ENCODE results near the gene TEC. TPM values are rescaled to one million over a fixed set of nuclear protein-coding genes. Genes with fewer than 3 reads are reported as not detected.

TEC gene
- total and polyA plus RNA-seq, 2 experiments from 2014 or later = 2.9 to 3.0 TPM

DNA sequence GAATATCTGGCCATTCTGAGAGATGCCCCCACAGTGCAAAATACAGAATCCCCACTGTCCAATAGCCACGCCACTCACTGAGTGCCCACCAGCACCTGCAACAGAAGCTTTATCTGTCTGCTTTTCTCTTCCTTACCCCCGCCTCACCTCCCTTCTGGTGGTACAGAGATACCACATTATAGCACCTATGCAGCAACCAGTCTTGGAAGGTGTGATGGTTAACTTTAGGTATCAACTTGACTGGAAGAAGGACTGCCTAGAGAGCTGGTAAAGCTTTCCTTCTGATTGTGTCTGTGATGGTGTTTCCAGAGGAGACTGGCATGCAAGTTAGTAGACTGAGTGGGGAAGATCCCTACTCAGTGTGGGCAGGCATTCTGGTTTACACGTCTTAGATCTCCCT lies 73.8 kb downstream of the TEC start:
- peaks cover 12% of the 10 kb centered on the region for H3K4me1 ChIP-seq (ENCODE audit: insufficient read depth)
- H3K4me1 Mint-ChIP-seq = peaks cover 12% of the 10 kb centered on the region
- H3K36me3 Mint-ChIP-seq (ENCODE audit: low read depth) = no peaks in the 10 kb centered on the region
- no peak overlapping the region for H3K4me3 ChIP-seq
- H3K27ac ChIP-seq (ENCODE audit: low read depth) = no peak overlapping the region
- H2AFZ ChIP-seq = no peak overlapping the region
- H3K9me3 Mint-ChIP-seq = no peaks in the 10 kb centered on the region
- H3K27me3 ChIP-seq (ENCODE audit: insufficient read depth) = no peaks in the 10 kb centered on the region
- peaks cover 3% of the 10 kb centered on the region for H3K27me3 Mint-ChIP-seq (ENCODE audit: insufficient read depth, low read depth, poor library complexity)
- TF ChIP-seq STAT1 (IDR thresholded peaks at IDR 0.05; ENCODE audit: unreplicated experiment) (no peak), ZNF114 (CRISPR knock-in tag; IDR thresholded peaks at IDR 0.05) (no peak), EZH2 (IDR thresholded peaks at IDR 0.05; ENCODE audit: low read depth, unreplicated experiment) (no peak), NANOG (IDR thresholded peaks at IDR 0.05; ENCODE audit: borderline replicate concordance) (no peak), CREB1 (CRISPR knock-in tag; IDR thresholded peaks at IDR 0.05; ENCODE audit: low read depth) (no peak), POLR2AphosphoS5 (IDR thresholded peaks at IDR 0.05; ENCODE audit: low read depth) (no peak)
- TF ChIP-seq, protein P1, sequence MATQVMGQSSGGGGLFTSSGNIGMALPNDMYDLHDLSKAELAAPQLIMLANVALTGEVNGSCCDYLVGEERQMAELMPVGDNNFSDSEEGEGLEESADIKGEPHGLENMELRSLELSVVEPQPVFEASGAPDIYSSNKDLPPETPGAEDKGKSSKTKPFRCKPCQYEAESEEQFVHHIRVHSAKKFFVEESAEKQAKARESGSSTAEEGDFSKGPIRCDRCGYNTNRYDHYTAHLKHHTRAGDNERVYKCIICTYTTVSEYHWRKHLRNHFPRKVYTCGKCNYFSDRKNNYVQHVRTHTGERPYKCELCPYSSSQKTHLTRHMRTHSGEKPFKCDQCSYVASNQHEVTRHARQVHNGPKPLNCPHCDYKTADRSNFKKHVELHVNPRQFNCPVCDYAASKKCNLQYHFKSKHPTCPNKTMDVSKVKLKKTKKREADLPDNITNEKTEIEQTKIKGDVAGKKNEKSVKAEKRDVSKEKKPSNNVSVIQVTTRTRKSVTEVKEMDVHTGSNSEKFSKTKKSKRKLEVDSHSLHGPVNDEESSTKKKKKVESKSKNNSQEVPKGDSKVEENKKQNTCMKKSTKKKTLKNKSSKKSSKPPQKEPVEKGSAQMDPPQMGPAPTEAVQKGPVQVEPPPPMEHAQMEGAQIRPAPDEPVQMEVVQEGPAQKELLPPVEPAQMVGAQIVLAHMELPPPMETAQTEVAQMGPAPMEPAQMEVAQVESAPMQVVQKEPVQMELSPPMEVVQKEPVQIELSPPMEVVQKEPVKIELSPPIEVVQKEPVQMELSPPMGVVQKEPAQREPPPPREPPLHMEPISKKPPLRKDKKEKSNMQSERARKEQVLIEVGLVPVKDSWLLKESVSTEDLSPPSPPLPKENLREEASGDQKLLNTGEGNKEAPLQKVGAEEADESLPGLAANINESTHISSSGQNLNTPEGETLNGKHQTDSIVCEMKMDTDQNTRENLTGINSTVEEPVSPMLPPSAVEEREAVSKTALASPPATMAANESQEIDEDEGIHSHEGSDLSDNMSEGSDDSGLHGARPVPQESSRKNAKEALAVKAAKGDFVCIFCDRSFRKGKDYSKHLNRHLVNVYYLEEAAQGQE (IDR thresholded peaks at IDR 0.05; ENCODE audit: unreplicated experiment) = no peak
- DNase-seq (ENCODE audit: low spot score) (no peak), ATAC-seq (no peak)
- no peaks in the 10 kb centered on the region for H3K36me3 ChIP-seq (ENCODE audit: insufficient read depth)
- H3K27ac Mint-ChIP-seq = no peak overlapping the region
- no peaks in the 10 kb centered on the region for H3F3A ChIP-seq (replicated peaks; ENCODE audit: low read depth)
- no peak overlapping the region for H3K4me2 ChIP-seq
- no peaks in the 10 kb centered on the region for H4K20me1 ChIP-seq (replicated peaks; ENCODE audit: insufficient read depth)
- no peaks in the 10 kb centered on the region for H3K9me2 ChIP-seq (ENCODE audit: insufficient read depth)
- H3K79me2 ChIP-seq (replicated peaks; ENCODE audit: insufficient read depth) = no peaks in the 10 kb centered on the region
- no peak overlapping the region for H3K4me3 Mint-ChIP-seq

DNA sequence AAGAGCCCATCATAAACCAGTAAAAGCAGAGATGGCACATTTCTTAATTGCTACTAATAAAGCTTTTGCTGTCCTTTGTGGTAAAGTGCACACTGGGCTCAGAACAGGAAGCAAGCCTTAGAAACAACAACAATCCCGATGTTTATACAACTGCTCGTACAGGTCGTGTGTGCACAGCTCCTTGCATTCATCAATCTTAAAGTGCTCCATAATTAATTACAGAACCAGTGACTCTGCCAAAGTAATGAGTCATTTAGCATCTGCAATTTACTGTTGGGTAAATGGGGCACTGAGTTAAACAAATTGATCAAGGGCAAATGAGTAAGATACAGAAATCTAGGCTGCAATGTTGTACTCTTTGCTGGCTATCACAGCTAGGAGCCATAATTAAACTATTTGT lies 74.3 kb downstream of the TEC start:
- H3K4me2 ChIP-seq = 0 out of 2 replicates have a peak overlapping the region, but pooled peaks have one; percentile 35
- no peaks in the 10 kb centered on the region for H4K20me1 ChIP-seq (replicated peaks; ENCODE audit: insufficient read depth)
- H3K79me2 ChIP-seq (replicated peaks; ENCODE audit: insufficient read depth) = no peaks in the 10 kb centered on the region
- H3K36me3 ChIP-seq (ENCODE audit: insufficient read depth) = no peaks in the 10 kb centered on the region
- no peak overlapping the region for H3K27ac Mint-ChIP-seq
- H3K27me3 ChIP-seq (ENCODE audit: insufficient read depth) = no peaks in the 10 kb centered on the region
- no peak overlapping the region for H3K27ac ChIP-seq (ENCODE audit: low read depth)
- ATAC-seq (no peak), DNase-seq (ENCODE audit: low spot score) (no peak)
- TF ChIP-seq EZH2 (IDR thresholded peaks at IDR 0.05; ENCODE audit: low read depth, unreplicated experiment) (no peak), NANOG (IDR thresholded peaks at IDR 0.05; ENCODE audit: borderline replicate concordance) (no peak), JUNB (IDR thresholded peaks at IDR 0.05; ENCODE audit: unreplicated experiment) (no peak), ZNF114 (CRISPR knock-in tag; IDR thresholded peaks at IDR 0.05) (no peak), STAT1 (IDR thresholded peaks at IDR 0.05; ENCODE audit: unreplicated experiment) (no peak)
- TF ChIP-seq, protein P2, sequence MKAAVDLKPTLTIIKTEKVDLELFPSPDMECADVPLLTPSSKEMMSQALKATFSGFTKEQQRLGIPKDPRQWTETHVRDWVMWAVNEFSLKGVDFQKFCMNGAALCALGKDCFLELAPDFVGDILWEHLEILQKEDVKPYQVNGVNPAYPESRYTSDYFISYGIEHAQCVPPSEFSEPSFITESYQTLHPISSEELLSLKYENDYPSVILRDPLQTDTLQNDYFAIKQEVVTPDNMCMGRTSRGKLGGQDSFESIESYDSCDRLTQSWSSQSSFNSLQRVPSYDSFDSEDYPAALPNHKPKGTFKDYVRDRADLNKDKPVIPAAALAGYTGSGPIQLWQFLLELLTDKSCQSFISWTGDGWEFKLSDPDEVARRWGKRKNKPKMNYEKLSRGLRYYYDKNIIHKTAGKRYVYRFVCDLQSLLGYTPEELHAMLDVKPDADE (IDR thresholded peaks at IDR 0.05) = no peak
- TF ChIP-seq, protein P3, sequence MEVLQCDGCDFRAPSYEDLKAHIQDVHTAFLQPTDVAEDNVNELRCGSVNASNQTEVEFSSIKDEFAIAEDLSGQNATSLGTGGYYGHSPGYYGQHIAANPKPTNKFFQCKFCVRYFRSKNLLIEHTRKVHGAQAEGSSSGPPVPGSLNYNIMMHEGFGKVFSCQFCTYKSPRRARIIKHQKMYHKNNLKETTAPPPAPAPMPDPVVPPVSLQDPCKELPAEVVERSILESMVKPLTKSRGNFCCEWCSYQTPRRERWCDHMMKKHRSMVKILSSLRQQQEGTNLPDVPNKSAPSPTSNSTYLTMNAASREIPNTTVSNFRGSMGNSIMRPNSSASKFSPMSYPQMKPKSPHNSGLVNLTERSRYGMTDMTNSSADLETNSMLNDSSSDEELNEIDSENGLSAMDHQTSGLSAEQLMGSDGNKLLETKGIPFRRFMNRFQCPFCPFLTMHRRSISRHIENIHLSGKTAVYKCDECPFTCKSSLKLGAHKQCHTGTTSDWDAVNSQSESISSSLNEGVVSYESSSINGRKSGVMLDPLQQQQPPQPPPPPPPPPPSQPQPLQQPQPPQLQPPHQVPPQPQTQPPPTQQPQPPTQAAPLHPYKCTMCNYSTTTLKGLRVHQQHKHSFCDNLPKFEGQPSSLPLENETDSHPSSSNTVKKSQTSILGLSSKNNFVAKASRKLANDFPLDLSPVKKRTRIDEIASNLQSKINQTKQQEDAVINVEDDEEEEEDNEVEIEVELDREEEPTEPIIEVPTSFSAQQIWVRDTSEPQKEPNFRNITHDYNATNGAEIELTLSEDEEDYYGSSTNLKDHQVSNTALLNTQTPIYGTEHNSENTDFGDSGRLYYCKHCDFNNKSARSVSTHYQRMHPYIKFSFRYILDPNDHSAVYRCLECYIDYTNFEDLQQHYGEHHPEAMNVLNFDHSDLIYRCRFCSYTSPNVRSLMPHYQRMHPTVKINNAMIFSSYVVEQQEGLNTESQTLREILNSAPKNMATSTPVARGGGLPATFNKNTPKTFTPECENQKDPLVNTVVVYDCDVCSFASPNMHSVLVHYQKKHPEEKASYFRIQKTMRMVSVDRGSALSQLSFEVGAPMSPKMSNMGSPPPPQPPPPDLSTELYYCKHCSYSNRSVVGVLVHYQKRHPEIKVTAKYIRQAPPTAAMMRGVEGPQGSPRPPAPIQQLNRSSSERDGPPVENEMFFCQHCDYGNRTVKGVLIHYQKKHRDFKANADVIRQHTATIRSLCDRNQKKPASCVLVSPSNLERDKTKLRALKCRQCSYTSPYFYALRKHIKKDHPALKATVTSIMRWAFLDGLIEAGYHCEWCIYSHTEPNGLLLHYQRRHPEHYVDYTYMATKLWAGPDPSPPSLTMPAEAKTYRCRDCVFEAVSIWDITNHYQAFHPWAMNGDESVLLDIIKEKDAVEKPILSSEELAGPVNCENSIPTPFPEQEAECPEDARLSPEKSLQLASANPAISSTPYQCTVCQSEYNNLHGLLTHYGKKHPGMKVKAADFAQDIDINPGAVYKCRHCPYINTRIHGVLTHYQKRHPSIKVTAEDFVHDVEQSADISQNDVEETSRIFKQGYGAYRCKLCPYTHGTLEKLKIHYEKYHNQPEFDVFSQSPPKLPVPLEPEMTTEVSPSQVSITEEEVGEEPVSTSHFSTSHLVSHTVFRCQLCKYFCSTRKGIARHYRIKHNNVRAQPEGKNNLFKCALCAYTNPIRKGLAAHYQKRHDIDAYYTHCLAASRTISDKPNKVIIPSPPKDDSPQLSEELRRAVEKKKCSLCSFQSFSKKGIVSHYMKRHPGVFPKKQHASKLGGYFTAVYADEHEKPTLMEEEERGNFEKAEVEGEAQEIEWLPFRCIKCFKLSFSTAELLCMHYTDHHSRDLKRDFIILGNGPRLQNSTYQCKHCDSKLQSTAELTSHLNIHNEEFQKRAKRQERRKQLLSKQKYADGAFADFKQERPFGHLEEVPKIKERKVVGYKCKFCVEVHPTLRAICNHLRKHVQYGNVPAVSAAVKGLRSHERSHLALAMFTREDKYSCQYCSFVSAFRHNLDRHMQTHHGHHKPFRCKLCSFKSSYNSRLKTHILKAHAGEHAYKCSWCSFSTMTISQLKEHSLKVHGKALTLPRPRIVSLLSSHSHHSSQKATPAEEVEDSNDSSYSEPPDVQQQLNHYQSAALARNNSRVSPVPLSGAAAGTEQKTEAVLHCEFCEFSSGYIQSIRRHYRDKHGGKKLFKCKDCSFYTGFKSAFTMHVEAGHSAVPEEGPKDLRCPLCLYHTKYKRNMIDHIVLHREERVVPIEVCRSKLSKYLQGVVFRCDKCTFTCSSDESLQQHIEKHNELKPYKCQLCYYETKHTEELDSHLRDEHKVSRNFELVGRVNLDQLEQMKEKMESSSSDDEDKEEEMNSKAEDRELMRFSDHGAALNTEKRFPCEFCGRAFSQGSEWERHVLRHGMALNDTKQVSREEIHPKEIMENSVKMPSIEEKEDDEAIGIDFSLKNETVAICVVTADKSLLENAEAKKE (CRISPR knock-in tag; IDR thresholded peaks at IDR 0.05) = no peak
- H3K9me3 Mint-ChIP-seq = no peaks in the 10 kb centered on the region
- H3K4me1 Mint-ChIP-seq = peaks cover 12% of the 10 kb centered on the region
- peaks cover 12% of the 10 kb centered on the region for H3K4me1 ChIP-seq (ENCODE audit: insufficient read depth)
- H3K4me3 ChIP-seq = no peak overlapping the region
- H3K9me2 ChIP-seq (ENCODE audit: insufficient read depth) = no peaks in the 10 kb centered on the region
- H3K4me3 Mint-ChIP-seq = no peak overlapping the region
- no peaks in the 10 kb centered on the region for H3F3A ChIP-seq (replicated peaks; ENCODE audit: low read depth)
- H3K27me3 Mint-ChIP-seq (ENCODE audit: insufficient read depth, low read depth, poor library complexity) = peaks cover 3% of the 10 kb centered on the region
- H3K36me3 Mint-ChIP-seq (ENCODE audit: low read depth) = no peaks in the 10 kb centered on the region
- no peak overlapping the region for H2AFZ ChIP-seq
